PC-9 (cell line): ENCODE data around the gene SORCS2.

ENCODE experiments used
- CTCF ChIP-seq: fragments of 200-600 bp; sonication (generic); conservative IDR thresholded peaks from 2 replicates; pipeline ENCODE4 v1.6.1; 2017; ENCODE audit warnings: mixed run types, antibody characterized with exemption, mild to moderate bottlenecking, moderate library complexity
- EZH2 ChIP-seq: fragments of 200-600 bp; sonication (generic); IDR thresholded peaks from 2 replicates; pipeline ENCODE4 v1.8.0; 2017; ENCODE audit warnings: antibody characterized with exemption, low read depth

DNA sequence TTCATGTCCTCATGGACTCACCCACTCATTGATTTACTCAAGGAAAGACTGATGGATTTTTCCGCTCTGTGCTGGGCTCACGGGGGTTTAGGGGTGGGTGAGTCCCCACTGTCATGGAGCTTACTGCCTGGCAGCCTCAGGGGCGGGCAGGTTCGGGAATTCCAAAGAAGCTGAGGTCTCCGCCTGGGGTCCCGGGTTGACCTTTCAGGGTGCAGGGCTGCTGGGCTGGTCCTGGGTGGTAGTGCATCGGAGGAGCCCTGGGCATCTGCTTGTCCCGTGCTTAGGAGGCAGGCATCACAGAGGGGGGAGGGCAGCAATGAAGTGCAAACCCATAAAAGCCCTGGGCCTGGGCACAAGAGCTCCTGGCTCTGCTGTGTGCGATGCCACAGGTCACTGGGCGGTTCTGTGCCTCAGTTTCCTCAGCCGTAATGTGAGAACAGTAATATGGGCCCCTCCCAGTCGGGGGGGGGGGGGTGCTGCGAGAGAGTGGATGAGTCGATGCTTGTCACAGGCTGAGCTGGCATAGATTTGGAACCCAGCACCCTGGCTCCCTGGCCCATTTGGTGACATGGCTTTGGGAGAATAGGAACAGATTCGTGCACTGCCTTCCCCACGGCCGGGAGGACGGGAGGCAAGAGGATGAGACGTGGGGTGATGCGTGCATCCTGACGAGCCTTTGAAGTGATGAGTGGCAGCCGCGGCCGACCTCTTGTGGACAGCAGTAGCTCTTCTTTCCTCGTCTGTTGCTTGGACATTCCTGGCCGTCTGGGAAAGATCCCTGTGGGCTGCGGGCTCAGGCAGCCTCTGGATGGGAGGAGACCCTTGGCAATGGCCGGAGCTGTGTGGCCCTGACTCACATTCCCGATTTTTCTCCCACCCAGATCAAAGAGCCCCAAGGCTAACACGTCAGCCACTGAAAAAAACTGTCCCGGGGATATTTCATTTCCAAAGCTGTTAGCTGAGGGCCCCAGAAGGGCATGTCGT is 200.4 kb downstream of the SORCS2 start:
- TF ChIP-seq CTCF (no peak), EZH2 (no peak)
